ENCODE measurements around the gene COL23A1. TPM values are rescaled to one million over a fixed set of nuclear protein-coding genes. Genes with fewer than 3 reads are reported as not detected.
"Not testable (repeated sequence)": the region's sequence is repeated elsewhere in the genome, so short reads cannot be mapped to it uniquely, and the experiment has no call there.

Gene COL23A1
- total RNA-seq, 2 donors from 2014 or later: not detected

DNA sequence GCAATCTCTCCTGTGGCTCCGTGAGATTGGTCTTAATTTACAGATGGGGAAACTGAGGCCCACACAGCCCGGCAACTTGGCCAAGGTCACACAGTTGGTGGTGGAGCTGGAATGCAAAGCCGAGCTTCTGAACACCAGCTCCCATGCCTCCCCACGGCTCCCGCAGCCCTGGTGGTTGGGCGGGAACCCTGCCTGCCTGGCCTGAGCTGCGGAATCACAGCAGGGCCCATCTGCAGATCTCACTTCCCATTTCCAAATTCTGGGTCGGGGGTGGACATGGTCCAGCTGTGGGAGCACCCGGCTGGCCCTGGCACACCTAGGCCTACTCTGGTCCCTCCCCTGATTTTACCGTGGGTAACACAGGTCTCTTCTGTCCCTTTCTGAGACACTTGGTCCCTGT lies 322.3 kb downstream of the COL23A1 start:
- Mint-ChIP-seq H3K36me3 (ENCODE audit: low read depth) (peaks cover 3% of the 10 kb centered on the region), H3K27ac (no peak overlapping the region), H3K27me3 (peaks cover 6% of the 10 kb centered on the region), H3K4me1 (peaks cover 3% of the 10 kb centered on the region), H3K4me3 (no peak overlapping the region)
- no peak for DNase-seq
- no peaks in the 10 kb centered on the region for H3K9me3 ChIP-seq (ENCODE audit: control insufficient read depth, low read length, poor library complexity, severe bottlenecking)
- ATAC-seq: no peak

DNA sequence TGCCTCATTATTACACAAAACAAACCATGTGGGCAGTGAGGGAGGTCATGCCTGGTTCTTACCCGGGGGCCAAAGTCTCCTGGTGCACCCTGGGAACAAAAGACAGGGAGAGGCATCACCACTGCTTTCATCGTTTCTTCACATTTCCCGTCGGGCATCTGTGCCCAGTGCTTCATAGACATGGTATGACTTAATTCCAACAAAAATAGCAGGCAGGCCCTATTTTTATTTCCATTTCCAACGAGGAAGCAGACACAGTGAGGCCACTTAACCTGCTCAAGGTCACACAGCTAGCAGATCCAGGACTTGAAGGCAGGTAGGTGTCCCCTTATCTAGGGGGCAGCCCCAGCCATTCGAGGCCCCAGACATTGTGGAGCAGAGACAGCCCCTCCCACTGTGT lies 322.9 kb downstream of the COL23A1 start:
- H3K9me3 ChIP-seq (ENCODE audit: control insufficient read depth, low read length, poor library complexity, severe bottlenecking): no peaks in the 10 kb centered on the region
- H3K27me3 Mint-ChIP-seq: peaks cover 6% of the 10 kb centered on the region
- H3K4me1 Mint-ChIP-seq: peaks cover 3% of the 10 kb centered on the region
- H3K36me3 Mint-ChIP-seq (ENCODE audit: low read depth): peaks cover 3% of the 10 kb centered on the region
- ATAC-seq (no peak), DNase-seq (no peak)
- no peak overlapping the region for H3K27ac Mint-ChIP-seq
- no peak overlapping the region for H3K4me3 Mint-ChIP-seq

DNA sequence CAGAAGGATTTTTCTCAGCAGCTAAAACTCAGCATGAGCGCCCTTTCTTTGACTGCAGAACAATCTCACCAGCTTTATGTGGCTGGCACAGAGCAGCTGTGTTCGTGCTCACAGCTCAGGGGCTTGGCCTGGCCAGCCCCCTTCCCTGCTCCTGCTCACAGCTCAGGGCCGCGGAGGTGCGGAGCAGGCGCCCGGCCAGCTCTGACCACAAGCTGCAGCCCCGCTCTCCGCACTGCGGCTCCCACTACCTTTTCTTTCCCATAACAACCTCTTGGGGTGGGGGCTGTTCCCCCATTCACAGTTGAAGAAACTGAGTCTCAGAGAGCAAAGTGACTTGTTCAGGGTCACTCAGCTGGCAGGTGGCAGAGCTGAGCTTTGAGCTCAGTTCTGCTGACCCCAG lies 323.6 kb downstream of the COL23A1 start:
- H3K4me1 Mint-ChIP-seq: peaks cover 3% of the 10 kb centered on the region
- H3K27me3 Mint-ChIP-seq: peaks cover 6% of the 10 kb centered on the region
- H3K36me3 Mint-ChIP-seq (ENCODE audit: low read depth): peaks cover 3% of the 10 kb centered on the region
- DNase-seq: no peak
- no peaks in the 10 kb centered on the region for H3K9me3 ChIP-seq (ENCODE audit: control insufficient read depth, low read length, poor library complexity, severe bottlenecking)
- H3K4me3 Mint-ChIP-seq: no peak overlapping the region
- no peak overlapping the region for H3K27ac Mint-ChIP-seq
- no peak for ATAC-seq

DNA sequence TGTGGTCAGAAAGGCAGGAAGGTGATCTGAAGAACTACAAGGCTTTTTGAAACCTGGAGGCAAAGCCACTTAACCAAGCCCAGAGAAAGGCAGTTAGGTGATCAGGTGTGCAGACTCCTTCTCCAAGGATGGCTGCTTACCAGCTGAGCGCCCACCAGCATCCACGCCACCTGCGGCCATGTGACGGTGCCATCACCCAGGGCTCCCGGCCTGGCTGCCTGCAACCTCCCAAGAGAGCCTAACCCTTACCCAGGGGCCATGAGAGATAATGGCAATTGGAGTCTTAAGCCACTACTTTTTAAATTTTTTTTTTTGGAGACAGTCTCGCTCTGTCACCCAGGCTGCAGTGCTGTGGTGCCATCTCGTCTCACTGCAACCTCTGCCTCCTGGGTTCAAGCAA lies 324.4 kb downstream of the COL23A1 start:
- ATAC-seq (no peak), DNase-seq (no peak)
- no peak overlapping the region for H3K27ac Mint-ChIP-seq
- H3K36me3 Mint-ChIP-seq (ENCODE audit: low read depth): no peaks in the 10 kb centered on the region
- H3K4me3 Mint-ChIP-seq: no peak overlapping the region
- no peaks in the 10 kb centered on the region for H3K27me3 Mint-ChIP-seq
- H3K9me3 ChIP-seq (ENCODE audit: control insufficient read depth, low read length, poor library complexity, severe bottlenecking): no peaks in the 10 kb centered on the region
- no peaks in the 10 kb centered on the region for H3K4me1 Mint-ChIP-seq

DNA sequence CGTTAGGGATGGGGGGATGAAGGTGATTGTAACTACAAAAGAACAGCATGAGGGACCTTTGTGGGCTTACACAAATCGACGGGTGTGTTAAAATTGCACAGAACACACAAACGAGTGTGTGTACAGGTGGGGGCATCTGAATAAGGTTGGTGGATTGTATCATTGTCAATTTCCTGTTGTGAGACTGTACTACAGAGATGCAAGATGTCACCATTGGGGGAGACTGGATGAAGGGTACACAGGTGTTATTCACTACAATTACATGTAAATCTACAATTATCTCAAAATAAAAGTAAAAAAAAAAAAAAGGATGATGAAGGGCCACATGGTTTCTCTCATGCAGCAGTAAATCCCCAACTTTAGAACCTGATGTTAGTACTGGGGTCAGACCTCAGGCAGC lies 326.1 kb downstream of the COL23A1 start:
- DNase-seq: no peak

DNA sequence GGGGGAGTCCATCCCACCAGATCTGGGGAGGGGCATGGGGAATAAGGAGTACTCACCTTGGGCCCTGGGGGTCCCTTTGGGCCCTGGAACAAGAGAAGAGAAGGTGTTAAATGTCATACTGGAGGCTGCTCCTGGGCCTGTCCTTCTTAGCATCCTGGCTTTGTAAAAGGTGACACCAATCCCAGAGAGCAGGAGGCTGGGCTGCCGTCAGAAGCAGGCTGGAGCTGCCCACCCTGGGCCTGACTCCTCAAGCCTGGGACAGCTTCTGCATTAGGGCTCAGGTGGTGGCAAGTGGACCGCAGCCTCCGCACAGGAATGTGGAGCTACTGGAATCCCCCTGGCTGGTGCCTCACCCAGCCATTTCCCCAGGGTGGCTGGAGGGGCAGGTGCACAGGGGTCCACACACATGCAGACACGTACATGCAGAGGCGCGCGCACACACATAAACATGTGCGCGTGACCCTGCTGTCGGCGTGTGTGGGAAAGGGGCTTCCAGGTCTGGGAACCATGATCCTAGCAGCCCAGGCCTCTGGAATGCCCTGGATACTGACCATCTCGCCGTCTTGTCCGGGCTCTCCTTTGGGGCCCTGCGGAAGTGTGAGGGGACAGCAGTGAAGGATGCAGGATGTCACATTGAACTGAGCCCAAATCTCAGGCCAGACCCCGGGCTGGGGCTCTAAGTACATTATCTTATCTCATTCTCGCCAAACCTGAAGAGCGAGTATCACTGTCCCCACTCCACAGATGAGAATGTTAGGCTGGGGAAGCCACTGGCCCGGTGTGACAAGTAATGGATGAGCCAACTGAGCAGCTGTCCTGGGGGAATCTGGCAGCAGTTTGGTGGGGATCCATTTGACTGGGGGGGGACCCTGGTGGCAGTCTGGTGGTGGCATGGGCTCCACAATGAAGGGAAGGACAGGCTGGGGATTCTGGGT lies 328.3 kb downstream of the COL23A1 start:
- Mint-ChIP-seq H3K27me3 (no peaks in the 10 kb centered on the region), H3K4me3 (no peak overlapping the region)
- ATAC-seq: no peak

More for the DNA sequence above, 326.1 kb downstream of the COL23A1 start:
- Mint-ChIP-seq H3K4me1 (no peaks in the 10 kb centered on the region), H3K4me3 (no peak overlapping the region), H3K36me3 (ENCODE audit: low read depth) (no peaks in the 10 kb centered on the region), H3K27me3 (no peaks in the 10 kb centered on the region), H3K27ac (no peak overlapping the region)
- no peak for ATAC-seq
- H3K9me3 ChIP-seq (ENCODE audit: control insufficient read depth, low read length, poor library complexity, severe bottlenecking): no peaks in the 10 kb centered on the region

GRCh38 chr5:178259623-178260536 lies 330.3 kb downstream of the COL23A1 start:
- ATAC-seq: no peak
- H3K27ac Mint-ChIP-seq: peak overlapping the region; percentile 19

More for the DNA sequence above, 328.3 kb downstream of the COL23A1 start:
- no peaks in the 10 kb centered on the region for H3K9me3 ChIP-seq (ENCODE audit: control insufficient read depth, low read length, poor library complexity, severe bottlenecking)
- H3K27ac Mint-ChIP-seq: no peak overlapping the region
- no peak for DNase-seq
- H3K4me1 Mint-ChIP-seq: peaks cover 2% of the 10 kb centered on the region
- H3K36me3 Mint-ChIP-seq (ENCODE audit: low read depth): no peaks in the 10 kb centered on the region

GRCh38 chr5:178257650-178258049 lies 332.5 kb downstream of the COL23A1 start:
- H3K9me3 ChIP-seq (ENCODE audit: control insufficient read depth, low read length, poor library complexity, severe bottlenecking): no peaks in the 10 kb centered on the region
- H3K27me3 Mint-ChIP-seq: no peaks in the 10 kb centered on the region
- no peak overlapping the region for H3K27ac Mint-ChIP-seq
- DNase-seq (no peak), ATAC-seq (no peak)
- no peak overlapping the region for H3K4me3 Mint-ChIP-seq
- no peaks in the 10 kb centered on the region for H3K36me3 Mint-ChIP-seq (ENCODE audit: low read depth)
- H3K4me1 Mint-ChIP-seq: peaks cover 5% of the 10 kb centered on the region

More at GRCh38 chr5:178259623-178260536, 330.3 kb downstream of the COL23A1 start:
- Mint-ChIP-seq H3K4me3 (no peak overlapping the region), H3K36me3 (ENCODE audit: low read depth) (no peaks in the 10 kb centered on the region), H3K4me1 (peaks cover 2% of the 10 kb centered on the region), H3K27me3 (no peaks in the 10 kb centered on the region)
- no peak for DNase-seq
- H3K9me3 ChIP-seq (ENCODE audit: control insufficient read depth, low read length, poor library complexity, severe bottlenecking): no peaks in the 10 kb centered on the region

DNA sequence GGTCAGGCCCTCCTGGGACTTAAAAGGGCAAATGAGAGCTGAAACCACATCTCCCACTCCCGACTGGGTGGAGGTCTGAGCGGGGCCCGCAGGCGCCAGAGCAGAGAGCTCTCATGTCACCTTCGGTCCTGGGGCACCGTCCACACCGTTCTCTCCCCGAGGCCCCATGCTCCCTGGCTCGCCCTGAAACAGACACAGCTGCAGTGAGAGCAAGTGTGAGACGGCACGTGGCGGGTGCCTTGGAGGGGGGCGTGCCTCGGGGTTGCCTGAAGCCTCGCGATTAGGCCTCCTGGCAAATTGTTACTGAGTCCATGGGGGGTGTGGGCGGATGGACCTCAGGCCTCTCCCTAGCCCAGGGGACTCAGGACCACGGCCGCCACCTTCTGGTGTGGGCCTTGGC lies 333.4 kb downstream of the COL23A1 start:
- no peaks in the 10 kb centered on the region for H3K9me3 ChIP-seq (ENCODE audit: control insufficient read depth, low read length, poor library complexity, severe bottlenecking)
- Mint-ChIP-seq H3K36me3 (ENCODE audit: low read depth) (no peaks in the 10 kb centered on the region), H3K27ac (no peak overlapping the region), H3K27me3 (no peaks in the 10 kb centered on the region), H3K4me1 (peaks cover 7% of the 10 kb centered on the region), H3K4me3 (no peak overlapping the region)
- no peak for DNase-seq
- ATAC-seq: no peak

DNA sequence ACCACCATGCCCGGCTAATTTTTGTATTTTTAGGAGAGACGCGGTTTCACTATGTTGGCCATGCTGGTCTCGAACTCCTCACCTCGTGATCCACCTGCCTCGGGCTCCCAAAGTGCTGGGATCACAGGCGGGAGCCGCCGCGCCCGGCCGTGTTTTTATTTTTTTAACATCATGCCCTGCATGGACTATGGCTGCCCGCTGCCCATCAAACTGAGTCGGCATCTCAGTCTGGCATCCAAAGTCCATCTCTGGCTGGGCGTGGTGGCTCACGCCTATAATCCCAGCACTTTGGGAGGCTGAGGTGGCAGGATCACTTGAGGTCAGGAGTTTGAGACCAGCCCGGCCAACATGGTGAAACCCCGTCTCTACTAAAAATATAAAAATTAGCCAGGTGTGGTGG lies 336.6 kb downstream of the COL23A1 start:
- not testable (repeated sequence) for H3K4me3 Mint-ChIP-seq; DNase-seq; H3K27ac Mint-ChIP-seq; H3K27me3 Mint-ChIP-seq; H3K9me3 ChIP-seq (ENCODE audit: control insufficient read depth, low read length, poor library complexity, severe bottlenecking); H3K36me3 Mint-ChIP-seq (ENCODE audit: low read depth); ATAC-seq
- peaks cover 11% of the 10 kb centered on the region for H3K4me1 Mint-ChIP-seq

- H3K9me3 ChIP-seq (ENCODE audit: control insufficient read depth, low read length, poor library complexity, severe bottlenecking): no peaks in the 10 kb centered on the region
- ATAC-seq: no peak
- H3K36me3 Mint-ChIP-seq (ENCODE audit: low read depth): no peaks in the 10 kb centered on the region
- H3K4me1 Mint-ChIP-seq: peaks cover 9% of the 10 kb centered on the region
- H3K4me3 Mint-ChIP-seq: no peak overlapping the region
- peak overlapping the region; percentile 63 for H3K27ac Mint-ChIP-seq
- no peaks in the 10 kb centered on the region for H3K27me3 Mint-ChIP-seq
- DNase-seq: no peak
Measured at GRCh38 chr5:178252258-178252657, 337.9 kb downstream of the COL23A1 start.

DNA sequence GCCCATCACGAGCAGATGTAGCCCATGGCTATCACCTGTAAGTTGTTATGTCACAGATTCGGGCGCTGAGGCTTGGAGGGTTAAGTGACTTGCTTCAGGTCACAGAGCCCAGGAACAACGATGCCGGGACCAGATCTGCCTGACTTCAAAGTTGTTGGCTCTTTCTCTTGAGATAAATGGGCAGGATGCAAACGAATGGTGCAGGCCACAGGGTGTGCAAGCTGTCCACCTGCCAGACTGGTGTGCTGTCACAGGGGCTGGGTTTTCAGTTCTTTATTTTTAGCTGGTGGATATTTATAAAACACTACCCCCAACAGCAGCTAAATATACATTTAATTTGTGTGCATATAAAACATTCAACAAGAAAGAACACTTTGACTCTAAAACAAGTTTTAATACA lies 339.9 kb downstream of the COL23A1 start:
- ATAC-seq: no peak
- no peak overlapping the region for H3K4me3 Mint-ChIP-seq
- H3K9me3 ChIP-seq (ENCODE audit: control insufficient read depth, low read length, poor library complexity, severe bottlenecking): no peaks in the 10 kb centered on the region
- H3K27me3 Mint-ChIP-seq: no peaks in the 10 kb centered on the region
- DNase-seq: no peak
- H3K27ac Mint-ChIP-seq: peak overlapping the region; percentile 88
- no peaks in the 10 kb centered on the region for H3K36me3 Mint-ChIP-seq (ENCODE audit: low read depth)
- peaks cover 9% of the 10 kb centered on the region for H3K4me1 Mint-ChIP-seq

All from T-helper 17 cell (primary cell).